ENCODE results near the gene CNTNAP3.
"Not testable (repeated sequence)": the region's sequence is repeated elsewhere in the genome, so short reads cannot be mapped to it uniquely, and the experiment has no call there.

DNA sequence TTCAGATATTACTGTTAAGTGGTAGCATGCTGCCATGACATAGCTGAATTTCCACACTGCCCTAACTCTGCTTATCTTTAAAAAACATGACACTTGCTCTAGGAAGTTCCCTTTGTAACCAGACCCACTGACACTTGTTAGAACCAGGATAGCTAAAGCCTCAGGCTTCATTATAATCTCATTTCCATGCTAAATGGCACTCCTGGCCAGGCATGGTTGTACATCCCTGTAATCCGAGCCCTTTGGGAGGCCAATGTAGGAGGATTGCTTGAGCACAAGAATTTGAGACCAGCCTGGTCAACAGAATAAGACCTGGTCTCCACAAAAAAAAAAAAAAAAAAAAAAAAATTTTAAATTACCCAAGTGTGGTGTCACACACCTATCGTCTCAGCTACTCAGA lies 254.1 kb downstream of the CNTNAP3 start:
- TF ChIP-seq, protein P1, sequence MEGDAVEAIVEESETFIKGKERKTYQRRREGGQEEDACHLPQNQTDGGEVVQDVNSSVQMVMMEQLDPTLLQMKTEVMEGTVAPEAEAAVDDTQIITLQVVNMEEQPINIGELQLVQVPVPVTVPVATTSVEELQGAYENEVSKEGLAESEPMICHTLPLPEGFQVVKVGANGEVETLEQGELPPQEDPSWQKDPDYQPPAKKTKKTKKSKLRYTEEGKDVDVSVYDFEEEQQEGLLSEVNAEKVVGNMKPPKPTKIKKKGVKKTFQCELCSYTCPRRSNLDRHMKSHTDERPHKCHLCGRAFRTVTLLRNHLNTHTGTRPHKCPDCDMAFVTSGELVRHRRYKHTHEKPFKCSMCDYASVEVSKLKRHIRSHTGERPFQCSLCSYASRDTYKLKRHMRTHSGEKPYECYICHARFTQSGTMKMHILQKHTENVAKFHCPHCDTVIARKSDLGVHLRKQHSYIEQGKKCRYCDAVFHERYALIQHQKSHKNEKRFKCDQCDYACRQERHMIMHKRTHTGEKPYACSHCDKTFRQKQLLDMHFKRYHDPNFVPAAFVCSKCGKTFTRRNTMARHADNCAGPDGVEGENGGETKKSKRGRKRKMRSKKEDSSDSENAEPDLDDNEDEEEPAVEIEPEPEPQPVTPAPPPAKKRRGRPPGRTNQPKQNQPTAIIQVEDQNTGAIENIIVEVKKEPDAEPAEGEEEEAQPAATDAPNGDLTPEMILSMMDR (IDR thresholded peaks at IDR 0.05), result not testable (repeated sequence)
- not testable (repeated sequence) for TF ChIP-seq POLR2AphosphoS5 (IDR thresholded peaks at IDR 0.05; ENCODE audit: low read depth, low read length)

Data from Panc1 (cell line).